PC-3 (cell line): Measurements from ENCODE around the gene FBXO10.

ENCODE experiments used
- CTCF ChIP-seq: fragments of 300-600 bp; sonication (generic); conservative IDR thresholded peaks from 2 replicates; pipeline ENCODE4 v1.5.1; 2017; ENCODE audit warnings: antibody characterized with exemption, low read depth, mild to moderate bottlenecking, low read length
- EZH2 ChIP-seq: fragments of 300-600 bp; sonication (generic); IDR thresholded peaks from one replicate; pipeline ENCODE4 v1.6.1; 2017; ENCODE audit warnings: antibody characterized with exemption, mild to moderate bottlenecking, low read length; ENCODE audit not compliant: unreplicated experiment

DNA sequence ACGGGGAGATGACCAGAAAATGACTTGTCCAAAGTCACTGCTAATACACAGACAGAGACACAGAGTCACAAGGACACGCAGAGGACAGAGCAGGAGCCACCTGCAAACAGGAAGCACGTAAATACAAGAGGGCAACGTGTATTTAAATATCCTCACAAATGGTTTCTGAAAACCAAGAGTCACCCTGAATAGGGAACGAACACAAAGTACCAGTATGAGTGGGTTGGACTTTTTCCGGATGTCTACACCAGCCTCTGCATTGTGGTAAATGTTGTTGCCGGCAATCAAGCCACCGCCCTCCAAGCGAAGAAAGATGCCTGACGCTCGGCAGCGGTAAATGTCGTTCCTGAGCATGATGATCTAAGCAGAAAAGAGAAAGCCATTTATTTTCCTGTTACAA lies 44.5 kb downstream of the FBXO10 start:
- TF ChIP-seq CTCF (no peak), EZH2 (no peak)
